GM12801 (cell line): ENCODE data around the gene NAE1.

Source experiments
- TF ChIP-seq, protein P1 (sequence below): IDR thresholded peaks from one replicate; pipeline ENCODE4 v1.5.1; 2011; ENCODE audit warnings: control low read depth; ENCODE audit not compliant: insufficient read length; ENCODE audit errors: extremely low read depth

Gene NAE1

DNA sequence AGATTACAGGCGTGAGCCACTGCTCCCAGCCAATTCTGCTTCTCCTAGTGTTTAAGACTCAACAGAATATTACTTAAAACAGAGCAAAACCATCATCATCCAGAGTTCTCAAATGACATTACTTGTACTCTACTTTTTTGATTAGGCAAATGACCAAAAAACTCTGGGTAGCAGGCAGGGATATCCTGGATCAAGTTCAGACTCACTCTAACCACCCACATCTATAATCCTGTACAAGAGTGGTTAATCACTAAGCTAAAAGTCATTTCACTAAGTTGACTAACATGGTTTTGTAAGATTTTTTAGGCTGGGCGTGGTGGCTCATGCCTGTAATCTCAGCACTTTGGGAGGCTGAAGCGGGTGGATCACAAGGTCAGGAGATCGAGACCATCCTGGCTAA is 6.8 kb downstream of the NAE1 start:
- TF ChIP-seq, protein P1, sequence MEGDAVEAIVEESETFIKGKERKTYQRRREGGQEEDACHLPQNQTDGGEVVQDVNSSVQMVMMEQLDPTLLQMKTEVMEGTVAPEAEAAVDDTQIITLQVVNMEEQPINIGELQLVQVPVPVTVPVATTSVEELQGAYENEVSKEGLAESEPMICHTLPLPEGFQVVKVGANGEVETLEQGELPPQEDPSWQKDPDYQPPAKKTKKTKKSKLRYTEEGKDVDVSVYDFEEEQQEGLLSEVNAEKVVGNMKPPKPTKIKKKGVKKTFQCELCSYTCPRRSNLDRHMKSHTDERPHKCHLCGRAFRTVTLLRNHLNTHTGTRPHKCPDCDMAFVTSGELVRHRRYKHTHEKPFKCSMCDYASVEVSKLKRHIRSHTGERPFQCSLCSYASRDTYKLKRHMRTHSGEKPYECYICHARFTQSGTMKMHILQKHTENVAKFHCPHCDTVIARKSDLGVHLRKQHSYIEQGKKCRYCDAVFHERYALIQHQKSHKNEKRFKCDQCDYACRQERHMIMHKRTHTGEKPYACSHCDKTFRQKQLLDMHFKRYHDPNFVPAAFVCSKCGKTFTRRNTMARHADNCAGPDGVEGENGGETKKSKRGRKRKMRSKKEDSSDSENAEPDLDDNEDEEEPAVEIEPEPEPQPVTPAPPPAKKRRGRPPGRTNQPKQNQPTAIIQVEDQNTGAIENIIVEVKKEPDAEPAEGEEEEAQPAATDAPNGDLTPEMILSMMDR: no peak

DNA sequence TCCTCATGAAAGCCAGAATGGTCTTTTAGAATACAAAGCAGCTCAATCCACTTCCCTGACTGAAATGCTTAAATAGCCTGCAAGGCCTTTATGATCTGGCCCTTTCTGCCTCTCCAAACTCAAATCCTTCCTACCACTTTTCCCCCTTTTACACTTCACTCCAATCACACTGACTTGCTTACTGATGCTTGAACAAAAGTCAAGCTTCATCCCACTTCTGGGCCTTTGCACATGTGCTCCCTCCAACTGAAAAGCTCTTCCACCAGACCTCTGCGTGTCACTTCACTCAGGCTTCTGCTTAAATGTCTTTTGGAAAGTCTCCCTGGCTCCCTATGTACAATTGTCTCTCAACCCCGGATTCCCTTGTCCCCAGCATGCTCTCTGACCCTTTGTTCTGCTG is 16.0 kb downstream of the NAE1 start:
- TF ChIP-seq, protein P1: no peak

DNA sequence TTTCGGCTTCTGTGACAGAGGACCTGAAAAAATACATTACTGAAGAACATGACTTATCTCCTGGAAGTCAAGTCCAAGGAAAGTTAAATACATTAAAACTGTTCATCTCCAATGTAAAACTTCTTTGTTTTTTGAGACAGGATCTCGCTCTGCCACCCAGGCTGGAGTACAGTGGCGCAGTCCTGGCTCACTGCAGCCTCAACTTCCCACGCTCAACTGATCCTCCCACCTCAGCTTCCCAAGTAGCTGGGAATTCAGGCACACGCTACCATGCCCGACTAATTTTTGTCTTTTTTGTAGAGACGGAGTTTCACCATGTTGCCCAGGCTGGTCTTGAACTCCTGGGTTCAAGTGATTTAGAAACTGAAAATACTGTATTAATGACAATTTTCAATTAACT is 19.7 kb downstream of the NAE1 start:
- TF ChIP-seq, protein P1: no peak

DNA sequence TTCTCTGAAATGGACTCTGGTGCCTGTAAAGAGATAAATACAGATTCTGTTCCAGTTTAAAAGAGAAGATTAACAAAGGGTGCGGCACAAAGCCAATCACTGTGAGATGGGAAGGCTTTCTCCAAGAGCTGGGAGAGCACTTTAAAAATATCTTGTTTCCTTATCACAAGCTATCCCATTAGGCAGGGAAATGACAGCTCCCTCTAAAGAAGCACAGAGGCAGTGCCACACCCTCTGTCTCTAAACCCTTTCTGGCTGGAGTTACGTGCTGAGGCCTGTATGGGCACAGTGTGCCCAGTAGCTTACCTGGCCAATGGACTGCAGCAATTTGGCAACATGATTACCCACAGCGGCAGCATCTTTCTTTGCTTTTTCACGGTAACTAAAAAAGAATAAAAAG is 20.4 kb downstream of the NAE1 start:
- TF ChIP-seq, protein P1: no peak

DNA sequence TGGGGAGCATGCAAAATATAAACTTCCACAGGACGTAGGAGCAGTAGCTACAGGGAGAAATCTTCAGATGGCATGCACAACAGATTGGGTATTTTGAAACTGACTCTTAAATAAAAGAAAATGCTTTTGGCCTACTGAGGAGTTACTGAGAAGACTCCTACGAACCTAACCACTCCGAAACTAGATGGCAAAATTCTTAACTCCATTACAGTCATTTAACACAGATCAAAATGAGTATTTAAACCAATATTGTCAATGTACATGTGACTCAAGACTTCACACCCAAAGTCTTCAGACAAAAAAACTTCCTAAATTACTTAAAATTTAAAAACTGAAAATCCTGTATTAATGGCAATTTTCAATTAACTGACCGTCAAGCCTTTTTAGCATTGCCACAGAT is 21.0 kb downstream of the NAE1 start:
- TF ChIP-seq, protein P1: no peak

DNA sequence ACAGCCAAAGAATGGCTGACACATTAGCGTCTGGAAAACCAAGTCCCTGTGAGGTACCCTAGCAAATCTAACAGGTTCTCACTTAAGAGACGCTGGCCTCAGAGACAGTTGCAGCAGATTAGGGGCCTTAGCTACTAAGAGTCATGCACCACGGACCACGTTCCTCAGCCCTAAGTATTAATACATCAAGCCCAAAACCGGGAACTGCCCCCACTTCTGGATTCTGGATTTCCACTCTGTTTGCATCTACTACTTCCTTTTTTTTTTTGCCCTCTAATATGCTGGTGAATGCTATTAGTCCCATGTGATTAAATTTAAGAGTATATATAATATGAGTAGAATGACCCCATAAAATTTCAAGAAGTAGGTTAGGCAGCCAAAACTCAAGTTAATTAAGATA is 28.6 kb downstream of the NAE1 start:
- TF ChIP-seq, protein P1: no peak

DNA sequence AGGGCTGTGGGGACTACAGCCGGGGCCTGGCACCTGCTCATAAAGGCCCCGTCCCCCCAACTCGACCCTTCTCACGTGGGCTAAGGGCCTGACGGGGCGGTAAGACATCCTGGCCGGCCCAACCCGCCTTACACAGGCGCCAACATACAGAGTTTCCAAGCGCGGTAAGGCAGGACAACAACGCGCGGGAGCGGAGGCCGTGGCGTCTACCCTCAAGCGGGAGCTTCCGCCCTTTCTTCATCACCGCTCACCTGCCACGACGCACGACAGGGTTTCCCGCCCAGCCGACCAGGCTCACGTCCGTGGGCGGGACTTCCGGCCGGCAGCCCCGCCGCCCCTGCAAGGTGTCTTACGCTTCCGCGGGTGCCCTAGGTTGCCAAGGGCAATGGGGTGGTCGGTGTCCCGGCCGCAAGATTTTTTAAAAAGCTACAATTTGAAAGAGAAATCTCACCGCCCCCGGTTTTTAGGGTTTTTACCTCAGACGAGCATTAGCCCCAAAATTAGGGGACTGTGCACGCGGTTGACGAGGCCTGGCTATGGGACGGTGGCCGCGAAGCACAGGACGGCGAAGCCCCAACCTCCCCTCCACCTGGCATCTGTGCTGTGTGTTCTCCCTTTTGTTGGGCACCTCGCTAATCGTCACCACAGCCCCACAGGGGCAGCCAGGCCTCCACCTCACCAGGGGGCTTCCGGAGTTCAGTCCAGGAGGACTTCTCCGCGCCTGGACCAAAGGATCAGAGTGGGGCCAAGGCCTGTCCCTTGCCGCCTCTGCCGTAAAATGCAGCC is 29.3 kb downstream of the NAE1 start, which contains the start of gene TERB1:
Gene TERB1 (minus strand): TSS at position 265 of the 786 bp plus-strand sequence. CDS start 4,786 bp downstream, outside the sequence.
- TF ChIP-seq, protein P1: no peak
